Parathyroid adenoma (tissue), 2 donors: ENCODE results near the gene COTL1.

Experiments
- H2AFZ ChIP-seq: fragments of 300-600 bp; sonication (generic); one replicate; pipeline ENCODE4 v1.7.0; 2017; ENCODE audit warnings: antibody characterized with exemption, mild to moderate bottlenecking
- H3K27ac ChIP-seq: fragments of 300-600 bp; sonication (generic); one replicate; pipeline ENCODE4 v1.7.0; 2017
- H3K27me3 ChIP-seq: fragments of 300-600 bp; sonication (generic); one replicate; pipeline ENCODE4 v1.7.0; 2017; ENCODE audit warnings: low read length; ENCODE audit not compliant: control insufficient read depth, insufficient read depth
- H3K36me3 ChIP-seq: fragments of 300-600 bp; sonication (generic); one replicate; pipeline ENCODE4 v1.7.0; 2017; ENCODE audit warnings: low read length; ENCODE audit not compliant: control insufficient read depth, insufficient read depth
- H3K4me1 ChIP-seq: fragments of 300-600 bp; sonication (generic); one replicate; pipeline ENCODE4 v1.7.0; 2017; ENCODE audit warnings: control low read depth
- H3K4me2 ChIP-seq: fragments of 300-600 bp; sonication (generic); one replicate; pipeline ENCODE4 v1.7.0; 2017; ENCODE audit warnings: low read length
- H3K4me3 ChIP-seq: fragments of 300-600 bp; sonication (generic); one replicate; pipeline ENCODE4 v1.7.0; 2017; ENCODE audit warnings: low read depth, low read length
- H3K79me2 ChIP-seq: fragments of 300-600 bp; sonication (generic); one replicate; pipeline ENCODE4 v1.7.0; 2017; ENCODE audit warnings: control low read depth
- H3K9ac ChIP-seq: fragments of 300-600 bp; sonication (generic); one replicate; pipeline ENCODE4 v1.7.0; 2017; ENCODE audit warnings: mild to moderate bottlenecking
- H3K9me3 ChIP-seq: fragments of 300-600 bp; sonication (generic); one replicate; pipeline ENCODE4 v1.7.0; 2017; ENCODE audit warnings: low read length; ENCODE audit not compliant: control insufficient read depth
- TF ChIP-seq, protein P1 (sequence below): fragments of 300-600 bp; sonication (generic); IDR thresholded peaks from one replicate; pipeline ENCODE4 v1.7.0; 2017; ENCODE audit warnings: antibody characterized with exemption, mild to moderate bottlenecking
- donor health status: primary hyperparathyroidism.

COTL1 gene

GRCh38 chr16:84554627-84555328, 63.1 kb downstream of the COTL1 start:
- Histone ChIP-seq H3K9me3 (no peaks in the 10 kb centered on the region), H3K9ac (no peak overlapping the region), H3K4me2 (no peak overlapping the region), H3K4me1 (no peaks in the 10 kb centered on the region), H3K27ac (no peak overlapping the region), H2AFZ (no peak overlapping the region), H3K4me3 (no peak overlapping the region), H3K27me3 (no peaks in the 10 kb centered on the region), H3K79me2 (no peaks in the 10 kb centered on the region), H3K36me3 (no peaks in the 10 kb centered on the region)
- TF ChIP-seq, protein P1, sequence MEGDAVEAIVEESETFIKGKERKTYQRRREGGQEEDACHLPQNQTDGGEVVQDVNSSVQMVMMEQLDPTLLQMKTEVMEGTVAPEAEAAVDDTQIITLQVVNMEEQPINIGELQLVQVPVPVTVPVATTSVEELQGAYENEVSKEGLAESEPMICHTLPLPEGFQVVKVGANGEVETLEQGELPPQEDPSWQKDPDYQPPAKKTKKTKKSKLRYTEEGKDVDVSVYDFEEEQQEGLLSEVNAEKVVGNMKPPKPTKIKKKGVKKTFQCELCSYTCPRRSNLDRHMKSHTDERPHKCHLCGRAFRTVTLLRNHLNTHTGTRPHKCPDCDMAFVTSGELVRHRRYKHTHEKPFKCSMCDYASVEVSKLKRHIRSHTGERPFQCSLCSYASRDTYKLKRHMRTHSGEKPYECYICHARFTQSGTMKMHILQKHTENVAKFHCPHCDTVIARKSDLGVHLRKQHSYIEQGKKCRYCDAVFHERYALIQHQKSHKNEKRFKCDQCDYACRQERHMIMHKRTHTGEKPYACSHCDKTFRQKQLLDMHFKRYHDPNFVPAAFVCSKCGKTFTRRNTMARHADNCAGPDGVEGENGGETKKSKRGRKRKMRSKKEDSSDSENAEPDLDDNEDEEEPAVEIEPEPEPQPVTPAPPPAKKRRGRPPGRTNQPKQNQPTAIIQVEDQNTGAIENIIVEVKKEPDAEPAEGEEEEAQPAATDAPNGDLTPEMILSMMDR: no peak

GRCh38 chr16:84553873-84554399, 63.9 kb downstream of the COTL1 start:
- Histone ChIP-seq H3K79me2 (no peaks in the 10 kb centered on the region), H3K4me2 (no peak overlapping the region), H3K4me1 (peaks cover 2% of the 10 kb centered on the region), H3K27ac (no peak overlapping the region), H3K9ac (no peak overlapping the region), H3K27me3 (no peaks in the 10 kb centered on the region), H3K36me3 (no peaks in the 10 kb centered on the region), H3K4me3 (no peak overlapping the region), H2AFZ (no peak overlapping the region), H3K9me3 (no peaks in the 10 kb centered on the region)
- TF ChIP-seq, protein P1: no peak

DNA sequence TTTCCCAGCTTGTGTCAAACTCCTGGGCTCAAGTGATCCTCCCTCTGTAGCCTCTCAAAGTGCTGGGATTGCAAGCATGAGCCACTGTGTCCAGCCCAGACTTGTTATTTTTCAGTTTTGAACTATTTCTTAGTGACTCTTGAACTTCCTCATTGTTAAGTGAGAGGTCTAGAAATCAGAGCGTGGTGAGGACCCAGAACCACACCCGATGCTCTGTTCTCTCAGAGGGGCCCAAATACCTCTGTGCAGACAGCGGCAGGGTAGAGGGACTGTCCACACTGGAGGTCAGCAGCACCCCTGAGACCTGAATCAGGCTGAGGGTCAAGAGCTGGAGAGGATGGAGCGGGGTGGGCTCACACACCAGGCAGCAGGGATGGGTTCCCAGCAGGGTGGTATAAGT, 65.7 kb downstream of the COTL1 start:
- Histone ChIP-seq H2AFZ (no peak overlapping the region), H3K27ac (no peak overlapping the region), H3K9me3 (no peaks in the 10 kb centered on the region), H3K27me3 (no peaks in the 10 kb centered on the region), H3K4me1 (peaks cover 2% of the 10 kb centered on the region), H3K4me3 (no peak overlapping the region), H3K9ac (no peak overlapping the region), H3K79me2 (no peaks in the 10 kb centered on the region), H3K36me3 (no peaks in the 10 kb centered on the region), H3K4me2 (no peak overlapping the region)
- TF ChIP-seq, protein P1: no peak

- Histone ChIP-seq H3K27me3 (no peaks in the 10 kb centered on the region), H3K27ac (peak overlapping the region; percentile 32), H3K4me2 (no peak overlapping the region), H3K4me3 (no peak overlapping the region), H2AFZ (no peak overlapping the region), H3K4me1 (peaks cover 2% of the 10 kb centered on the region), H3K9ac (no peak overlapping the region), H3K9me3 (no peaks in the 10 kb centered on the region), H3K79me2 (no peaks in the 10 kb centered on the region), H3K36me3 (no peaks in the 10 kb centered on the region)
- TF ChIP-seq, protein P1: no peak
Measured at GRCh38 chr16:84550096-84550495, 67.8 kb downstream of the COTL1 start.
